IMR-90 (cell line): ENCODE measurements around the gene CACNG7. TPM values are rescaled to one million over a fixed set of nuclear protein-coding genes. Genes with fewer than 3 reads are reported as not detected.

Experiments used
- ATAC-seq: fragments of 200-7000 bp; cut with Tn5 transposase; 2 replicates; pipeline ENCODE4 v1.9.1; 2020; ENCODE audit warnings: low read depth, mild to moderate bottlenecking, moderate library complexity
- BruUV-seq: library from RNA; stranded (reverse); fragments of 400-500 nt; replicated peaks from 2 replicates; lab custom pipeline; 2021; lab: Mats Ljungman, UMichigan
- CTCF ChIA-PET: fragments of 300-600 bp; formaldehyde crosslinking; extraction: SDS; loops from one replicate; lab custom pipeline; 2021; ENCODE audit warnings: antibody characterized with exemption; lab: Yijun Ruan, JAX
- POLR2A ChIA-PET: fragments of 300-600 bp; sonication (Branson Sonifier 250); formaldehyde crosslinking; loops from one replicate; lab custom pipeline; 2022; ENCODE audit warnings: antibody characterized with exemption; ENCODE audit not compliant: unreplicated experiment; lab: Charles Lee
- DNase-seq: peaks from one replicate; pipeline ENCODE4 v3.0.0; 2013
- H2AFZ ChIP-seq: replicated peaks from 2 replicates; pipeline ENCODE3; 2013; ENCODE audit warnings: low read length, mild to moderate bottlenecking; ENCODE audit not compliant: poor library complexity
- H2AK5ac ChIP-seq: 2 replicates; pipeline ENCODE4 v1.6.1; 2013; ENCODE audit warnings: low read depth, low read length, inconsistent platforms
- H2AK9ac ChIP-seq: replicated peaks from 2 replicates; pipeline ENCODE3; 2013; ENCODE audit warnings: mild to moderate bottlenecking, low read depth, low read length, moderate library complexity; ENCODE audit not compliant: poor library complexity
- H2BK120ac ChIP-seq: 2 replicates; pipeline ENCODE4 v1.6.1; 2013; ENCODE audit warnings: low read depth, low read length, inconsistent platforms
- H2BK15ac ChIP-seq: 3 replicates; pipeline ENCODE4 v1.6.1; 2013; ENCODE audit warnings: low read depth, low read length, inconsistent platforms
- H2BK20ac ChIP-seq: 2 replicates; pipeline ENCODE4 v1.6.1; 2013; ENCODE audit warnings: low read depth, mild to moderate bottlenecking, inconsistent platforms, low read length, moderate library complexity
- H2BK5ac ChIP-seq: 2 replicates; pipeline ENCODE4 v1.6.1; 2013; ENCODE audit warnings: mild to moderate bottlenecking, low read depth, low read length, inconsistent platforms; ENCODE audit not compliant: poor library complexity, severe bottlenecking
- H3K14ac ChIP-seq: replicated peaks from 2 replicates; pipeline ENCODE4 v1.6.1; 2013; ENCODE audit warnings: low read depth, low read length, inconsistent platforms
- H3K18ac ChIP-seq: 2 replicates; pipeline ENCODE4 v1.6.1; 2013; ENCODE audit warnings: low read depth, low read length, control low read depth
- H3K23ac ChIP-seq: 2 replicates; pipeline ENCODE4 v1.6.1; 2013; ENCODE audit warnings: low read depth, low read length, inconsistent platforms
- H3K27ac ChIP-seq: 2 replicates; pipeline ENCODE4 v1.5.1; 2013; ENCODE audit warnings: mild to moderate bottlenecking, control low read depth, low read length; ENCODE audit not compliant: insufficient read depth
- H3K27me3 ChIP-seq: 2 replicates; pipeline ENCODE4 v1.6.1; 2013; ENCODE audit warnings: low read length; ENCODE audit not compliant: control insufficient read depth, insufficient read depth
- H3K36me3 ChIP-seq: 2 replicates; pipeline ENCODE4 v1.6.1; 2013; ENCODE audit warnings: low read length, mixed read lengths; ENCODE audit not compliant: control insufficient read depth, insufficient read depth
- H3K4ac ChIP-seq: 2 replicates; pipeline ENCODE4 v1.6.1; 2013; ENCODE audit warnings: low read depth, low read length, inconsistent platforms
- H3K4me1 ChIP-seq: 2 replicates; pipeline ENCODE4 v1.6.1; 2013; ENCODE audit warnings: low read length, mixed read lengths; ENCODE audit not compliant: control insufficient read depth, insufficient read depth
- H3K4me2 ChIP-seq: 2 replicates; pipeline ENCODE4 v1.6.1; 2013; ENCODE audit warnings: low read depth, mild to moderate bottlenecking, control low read depth, low read length, moderate library complexity
- H3K4me3 ChIP-seq: 2 replicates; pipeline ENCODE4 v1.5.1; 2013; ENCODE audit warnings: low read depth, mild to moderate bottlenecking, control low read depth, low read length, moderate library complexity; ENCODE audit not compliant: insufficient read depth
- H3K56ac ChIP-seq: 2 replicates; pipeline ENCODE4 v1.6.1; 2013; ENCODE audit warnings: low read length, inconsistent platforms; ENCODE audit not compliant: insufficient read depth; ENCODE audit errors: extremely low read depth
- H3K79me1 ChIP-seq, 2 experiments: 2 replicates each; pipeline ENCODE4 v1.6.1; 2013; ENCODE audit warnings: low read length in 2 of 2, inconsistent platforms in 1 of 2, low read depth in 1 of 2
- H3K9ac ChIP-seq: 2 replicates; pipeline ENCODE4 v1.6.1; 2013; ENCODE audit warnings: low read depth, low read length, control low read depth
- H3K9me1 ChIP-seq: 2 replicates; pipeline ENCODE4 v1.6.1; 2013; ENCODE audit warnings: low read length, inconsistent platforms; ENCODE audit not compliant: insufficient read depth
- H3K9me3 ChIP-seq: 2 replicates; pipeline ENCODE4 v1.6.1; 2013; ENCODE audit warnings: low read length; ENCODE audit not compliant: control insufficient read depth, insufficient read depth
- H4K20me1 ChIP-seq: 2 replicates; pipeline ENCODE4 v1.6.1; 2013; ENCODE audit warnings: low read length, inconsistent platforms; ENCODE audit not compliant: insufficient read depth
- H4K5ac ChIP-seq: 2 replicates; pipeline ENCODE4 v1.6.1; 2013; ENCODE audit warnings: mild to moderate bottlenecking, low read depth, low read length, control low read depth
- H4K8ac ChIP-seq, 2 experiments: 2 replicates each; pipeline ENCODE4 v1.6.1; 2013; ENCODE audit warnings: low read depth in 2 of 2, low read length in 2 of 2, control low read depth in 1 of 2, inconsistent platforms in 1 of 2
- H4K91ac ChIP-seq: 2 replicates; pipeline ENCODE4 v1.6.1; 2013; ENCODE audit warnings: low read depth, low read length, inconsistent platforms; ENCODE audit not compliant: insufficient read depth
- CTCF ChIP-seq: conservative IDR thresholded peaks from 2 replicates; pipeline ENCODE4 v1.5.1; 2012; ENCODE audit warnings: mild to moderate bottlenecking, low read depth, low read length, improper control_type of control experiment
- MAFK ChIP-seq: IDR thresholded peaks from 2 replicates; pipeline ENCODE4 v1.6.1; 2012; ENCODE audit warnings: low read depth, low read length, improper control_type of control experiment
- MAZ ChIP-seq: IDR thresholded peaks from 2 replicates; pipeline ENCODE4 v1.6.1; 2012; ENCODE audit warnings: low read depth, mild to moderate bottlenecking, low read length, improper control_type of control experiment, moderate library complexity, borderline replicate concordance
- POLR2A ChIP-seq: IDR thresholded peaks from 2 replicates; pipeline ENCODE4 v1.6.1; 2012; ENCODE audit warnings: mild to moderate bottlenecking, low read depth, low read length
- RCOR1 ChIP-seq: IDR thresholded peaks from 2 replicates; pipeline ENCODE4 v1.6.1; 2012; ENCODE audit warnings: mild to moderate bottlenecking, low read length, improper control_type of control experiment; ENCODE audit not compliant: insufficient replicate concordance
- RFX5 ChIP-seq: IDR thresholded peaks from 2 replicates; pipeline ENCODE4 v1.8.0; 2012; ENCODE audit warnings: low read depth, mild to moderate bottlenecking, low read length, moderate library complexity
- SMC3 ChIP-seq: fragments of 150-350 bp; IDR thresholded peaks from 2 replicates; pipeline ENCODE4 v1.6.1; 2016; ENCODE audit warnings: low read depth, mild to moderate bottlenecking, antibody characterized with exemption, low read length, moderate library complexity
- WGBS, 2 experiments: methylation state at CpG; one replicate each; pipeline versions ENCODE4 v1.1.5 to v1.1.7; 2013; ENCODE audit warnings: missing lambda C conversion rate in 2 of 2; ENCODE audit not compliant: insufficient read length in 1 of 2; ENCODE audit errors: extremely low coverage in 2 of 2; 5-methylcytosine and 5-hydroxymethylcytosine counted together
- dilution Hi-C: fragments of 300-500 bp; cut with HindIII; formaldehyde crosslinking; loops from one replicate; pipeline ENCODE4 v1.14.3; 2018; ENCODE audit warnings: low sequenced_read_pairs; ENCODE audit not compliant: unreplicated experiment
- in situ Hi-C: fragments of 300-500 bp; cut with MboI; formaldehyde crosslinking; loops from 3 replicates; pipeline ENCODE4 v1.14.3; 2019; ENCODE audit warnings: low sequenced_read_pairs, inconsistent platforms, mixed read lengths
- intact Hi-C: fragments of 100-400 bp; cut with micrococcal nuclease; formaldehyde crosslinking; loops from 2 replicates; pipeline ENCODE4 v1.10.0; 2022
- polyA plus RNA-seq, 3 experiments: library from polyadenylated mRNA; depleted of rRNA; stranded (reverse); fragments of >200 nt; gene quantifications; 2 replicates each; pipeline ENCODE4 v1.2.3, GENCODE V29; 2012; ENCODE audit warnings: low replicate concordance in 1 of 3
- total RNA-seq: library from RNA; depleted of rRNA; stranded (reverse); fragments of >200 nt; gene quantifications from 2 replicates; pipeline ENCODE4 v1.2.3, GENCODE V29; 2012

CACNG7 gene
- total and polyA plus RNA-seq, 2 of the 4 experiments (the other 2 are of a cell fraction) = 0.36 to 6.7 TPM

GRCh38 chr19:53873773-53874605, 35.1 kb upstream of the CACNG7 start:
- Histone ChIP-seq H4K8ac (no peak overlapping the region), H3K56ac (no peak overlapping the region), H3K27ac (no peak overlapping the region), H3K9ac (no peak overlapping the region), H3K4me1 (peaks cover 3% of the 10 kb centered on the region; the same call in 1 of the 2 replicates), H3K4ac (no peak overlapping the region), H3K14ac (no peak overlapping the region), H3K23ac (no peak overlapping the region), H3K27me3 (no peaks in the 10 kb centered on the region), H3K4me2 (no peak overlapping the region), H3K79me1 (peaks cover 13 to 50% of the 10 kb centered on the region in 2 experiments), H2BK5ac (no peak overlapping the region), H4K5ac (no peak overlapping the region), H4K91ac (no peak overlapping the region), H4K20me1 (peaks cover 64% of the 10 kb centered on the region), H2AK9ac (peak overlapping the region; percentile 5), H3K9me1 (peaks cover 10% of the 10 kb centered on the region), H3K36me3 (peaks cover 44% of the 10 kb centered on the region), H2BK120ac (no peak overlapping the region), H3K18ac (no peak overlapping the region), H2AK5ac (no peak overlapping the region), H2AFZ (peak overlapping the region; percentile 43), H3K4me3 (no peak overlapping the region), H3K9me3 (no peaks in the 10 kb centered on the region), H2BK20ac (no peak overlapping the region), H2BK15ac (no peak overlapping the region)
- CTCF ChIA-PET = interaction anchor here (0.6 to 0.7 kb wide), 2 partner anchors 22 to 157 kb away, joined by 3 to 4 read pairs; no protein-coding TSS in a partner anchor
- ATAC-seq (no peak), DNase-seq (no peak)
- in situ Hi-C loops = loop anchor here (10.0 kb wide), 1 partner anchor 581 kb away; no protein-coding TSS in a partner anchor
- TSS peak; percentile 60 for BruUV-seq
- intact Hi-C loops = no loop called here
- TF ChIP-seq POLR2A (peak; percentile 51; the same call in 1 of the 2 replicates), MAFK (no peak), RFX5 (no peak), SMC3 (no peak), RCOR1 (no peak), MAZ (no peak), CTCF (no peak)
- POLR2A ChIA-PET = interaction anchor here (0.6 kb wide), 2 partner anchors 9 to 1502 kb away, joined by 3 read pairs; no protein-coding TSS in a partner anchor
- 96% methylated on average over 36 of the region's 51 CpGs; no CpG with 5 or more reads in 1 of the 2 experiments for whole genome bisulfite sequencing, 2 experiments
- dilution Hi-C loops = no loop called here
